GM21367 (cell line): Measurements from ENCODE around the gene CLDN4.
"Not testable (repeated sequence)": the region's sequence is repeated elsewhere in the genome, so short reads cannot be mapped to it uniquely, and the experiment has no call there.

Source experiments
- ATAC-seq: cut with Tn5 transposase; IDR thresholded peaks from one replicate; pipeline ENCODE4 v1.9.1; 2021; ENCODE audit not compliant: unreplicated experiment

The CLDN4 gene

DNA sequence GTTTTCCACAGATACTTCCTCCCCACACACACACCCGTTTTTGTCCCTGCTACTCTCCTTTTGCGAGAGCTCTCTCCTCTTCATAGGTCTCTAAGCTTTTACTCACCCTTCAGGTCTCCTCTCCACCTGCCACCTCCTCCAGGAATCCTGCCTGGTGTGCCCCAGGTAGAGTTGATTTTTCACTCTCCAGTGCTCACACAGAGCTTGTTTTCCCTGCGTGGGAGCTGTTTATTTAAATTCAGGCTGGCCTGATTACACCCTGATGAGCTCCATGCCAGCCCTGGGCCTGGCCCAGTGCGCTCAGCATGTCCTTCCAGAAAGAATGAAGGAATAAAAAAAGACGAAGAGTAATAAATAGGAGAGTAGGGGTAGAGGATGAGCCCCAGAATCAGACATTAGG, 7.5 kb upstream of the CLDN4 start:
- no peak for ATAC-seq

DNA sequence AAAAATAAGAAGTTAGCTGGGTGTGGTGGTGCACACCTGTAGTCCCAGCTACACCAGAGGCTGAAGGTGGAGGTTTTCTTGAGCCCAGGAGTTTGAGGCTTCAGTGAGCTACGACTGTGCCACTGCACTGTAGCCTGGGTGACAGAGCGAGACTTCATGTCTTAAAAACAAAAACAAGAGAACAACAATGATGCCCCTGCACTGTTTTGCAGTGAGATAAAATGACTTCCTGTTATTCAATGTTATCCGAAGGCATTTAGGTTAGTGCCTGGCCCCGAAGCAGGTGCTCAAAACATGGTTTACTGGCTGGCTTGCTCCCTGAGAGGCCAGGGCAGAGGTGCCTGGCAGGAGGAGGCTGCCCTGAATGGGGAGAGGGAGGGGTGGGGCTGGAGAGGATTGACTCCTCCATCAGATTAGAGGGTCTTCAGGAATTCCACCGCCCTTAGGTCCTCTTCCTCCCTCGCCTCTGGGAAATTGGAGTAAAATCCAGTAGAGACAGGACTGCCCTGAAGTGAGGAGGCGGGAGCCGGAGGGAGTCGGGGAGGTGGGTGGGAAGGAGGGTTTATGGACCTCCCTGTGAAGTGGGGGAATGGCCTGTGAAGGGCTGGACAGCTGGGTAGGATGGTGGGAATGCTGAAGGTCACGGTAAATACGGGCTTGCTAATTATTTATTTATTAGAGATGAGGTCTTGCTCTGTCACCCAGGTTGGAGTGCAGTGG, 6.8 kb upstream of the CLDN4 start:
- no peak for ATAC-seq

DNA sequence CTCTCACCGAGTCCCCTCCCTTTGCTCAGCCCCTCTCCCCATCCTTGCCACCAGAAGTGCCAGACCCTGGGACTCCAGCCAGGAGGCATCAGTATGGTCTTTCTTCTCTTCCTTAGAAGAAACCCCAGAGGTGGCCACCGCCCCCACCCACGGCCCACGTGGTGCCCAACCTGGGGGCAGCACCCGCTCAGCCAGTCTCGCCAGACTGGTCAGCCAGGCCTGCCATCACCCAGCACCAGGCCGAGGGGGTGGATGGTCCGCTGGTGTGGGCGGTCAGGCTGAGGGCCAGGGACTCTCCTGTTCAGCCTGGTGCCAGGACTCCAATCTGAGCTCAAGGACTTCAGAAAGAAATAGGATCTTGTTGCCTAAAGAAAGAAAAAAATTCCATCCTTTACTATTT, 5.8 kb upstream of the CLDN4 start:
- ATAC-seq, result no peak

DNA sequence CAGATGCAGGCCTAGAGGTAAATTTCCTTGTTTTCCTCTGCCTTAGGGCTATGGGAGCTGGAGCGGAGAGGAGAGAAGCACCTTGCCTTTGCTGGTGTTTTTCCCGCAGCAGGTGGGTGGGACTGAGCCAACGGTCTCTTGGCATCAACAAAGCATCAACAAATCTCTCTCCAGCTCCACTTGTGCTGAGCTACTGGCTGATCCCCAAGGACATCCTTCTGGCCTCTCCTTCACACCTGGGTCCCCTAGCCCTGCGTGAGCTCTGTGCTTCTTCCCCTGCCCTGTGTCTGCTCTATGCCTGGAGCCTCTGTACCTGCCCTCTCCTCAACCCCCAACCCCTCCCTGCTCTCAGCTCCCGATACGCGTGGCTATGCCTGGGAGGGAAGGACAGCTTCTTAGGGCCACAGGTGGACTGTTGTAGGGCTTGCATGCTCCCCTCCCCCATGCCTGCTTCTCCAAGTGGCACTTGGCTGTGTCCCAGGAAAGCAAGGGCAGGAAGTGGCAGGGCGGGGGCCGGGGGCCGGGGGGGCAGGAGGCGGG, 3.2 kb upstream of the CLDN4 start:
- no peak for ATAC-seq

DNA sequence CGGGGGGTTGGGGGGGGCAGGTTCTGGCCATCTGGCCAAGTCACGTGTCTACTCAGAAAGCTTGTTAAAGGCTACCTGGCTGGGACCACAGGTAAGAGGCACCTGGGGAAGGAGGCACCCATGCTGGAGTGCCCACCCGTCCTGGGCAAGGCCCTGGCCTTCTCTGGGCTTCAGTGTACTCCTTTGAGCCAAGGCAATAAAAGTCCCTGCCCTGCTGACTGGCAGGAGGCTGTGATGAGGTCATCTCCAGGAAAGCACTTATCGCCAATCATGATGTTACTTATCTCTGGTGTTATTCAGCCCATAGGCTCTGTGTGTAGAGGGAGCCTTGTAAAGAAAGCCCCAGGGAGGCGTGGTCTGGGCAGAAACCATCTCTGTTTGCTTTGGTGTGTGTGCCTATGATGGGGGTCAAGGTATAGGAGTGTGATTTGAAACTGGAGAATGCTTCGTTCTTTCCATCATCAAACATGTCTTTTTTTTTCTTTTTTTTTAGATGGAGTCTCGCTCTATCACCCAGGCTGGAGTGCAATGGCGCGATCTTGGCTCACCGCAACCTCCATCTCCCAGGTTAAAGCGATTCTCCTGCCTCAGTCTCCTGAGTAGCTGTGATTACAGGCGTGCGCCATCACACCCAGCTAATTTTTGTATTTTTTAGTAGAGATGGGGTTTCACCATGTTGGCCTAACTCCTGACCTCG, 2.5 kb upstream of the CLDN4 start:
- no peak for ATAC-seq

DNA sequence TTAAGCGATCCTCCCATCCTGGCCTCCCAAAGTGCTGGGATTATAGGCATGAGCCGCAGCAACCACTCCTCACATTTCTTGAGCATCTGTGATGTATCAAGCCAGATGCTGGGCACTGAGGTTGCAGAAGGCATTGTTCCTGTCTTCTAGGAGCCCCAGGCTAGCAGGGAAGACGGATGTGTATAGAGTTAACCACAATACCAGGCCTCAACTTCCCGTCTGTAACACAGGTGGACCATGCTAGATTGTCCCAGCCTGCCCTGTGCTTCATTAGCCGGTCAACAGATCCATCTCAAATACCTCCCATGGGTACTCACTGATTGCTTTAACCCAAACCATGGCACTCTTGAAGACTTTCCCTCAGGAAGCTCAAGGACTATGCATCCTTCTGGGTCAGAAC, 1.8 kb upstream of the CLDN4 start:
- no peak for ATAC-seq

DNA sequence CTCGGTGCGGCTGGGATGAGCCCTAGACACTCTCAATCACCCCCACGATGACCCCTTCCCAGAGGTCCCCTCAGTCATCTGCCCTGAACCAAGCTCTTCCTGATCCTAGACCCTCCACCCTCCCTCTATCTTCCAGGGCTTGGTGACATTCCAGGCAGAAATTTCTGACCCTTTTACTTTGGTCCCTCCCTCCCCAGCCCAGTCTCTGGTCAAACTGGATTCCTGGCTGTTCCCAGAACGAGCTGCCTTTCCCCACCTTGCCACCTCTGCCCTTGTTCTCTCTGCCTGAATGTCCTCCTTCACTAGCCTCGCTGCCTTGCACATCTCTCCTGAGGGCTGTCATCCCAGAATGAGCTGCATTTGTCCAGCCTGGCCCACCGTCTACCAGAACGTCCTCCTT, 1.3 kb upstream of the CLDN4 start:
- no peak for ATAC-seq

DNA sequence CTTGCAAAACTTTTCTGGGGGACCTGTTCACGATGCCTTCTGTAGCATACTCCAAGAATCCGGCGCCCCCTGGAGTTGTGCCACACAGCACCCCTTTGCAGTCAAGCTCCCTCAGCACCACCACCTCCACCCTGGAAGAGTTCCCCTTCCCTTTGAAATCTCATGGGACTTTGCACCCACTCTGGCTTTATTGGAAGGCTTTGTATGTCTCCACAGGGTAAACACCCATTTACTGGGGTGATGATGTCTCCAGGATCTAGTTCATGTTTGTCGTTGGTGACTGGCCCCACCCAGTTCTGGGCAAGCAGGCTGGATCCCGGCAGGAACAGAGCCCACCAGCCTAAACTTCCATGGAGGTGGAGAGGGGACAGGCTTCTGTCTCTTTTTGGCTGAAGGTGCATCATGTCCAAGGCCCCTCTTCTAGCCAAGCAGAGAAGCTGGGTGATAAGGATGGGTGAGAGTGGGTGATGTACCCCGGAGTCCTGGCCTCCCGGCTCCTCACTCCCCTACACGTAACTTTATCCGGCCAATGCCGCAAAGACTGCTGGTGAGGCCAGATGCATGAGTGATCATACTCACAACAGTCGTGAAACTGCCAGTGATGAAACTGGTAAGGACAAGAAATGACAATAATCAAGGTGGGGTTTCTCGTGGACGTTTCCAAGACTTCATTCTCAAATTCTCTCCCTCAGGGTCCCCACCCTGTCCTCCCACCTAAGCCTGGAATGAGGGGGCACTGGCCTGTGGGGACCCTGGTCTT, 695 bp upstream of the CLDN4 start:
- no peak for ATAC-seq

DNA sequence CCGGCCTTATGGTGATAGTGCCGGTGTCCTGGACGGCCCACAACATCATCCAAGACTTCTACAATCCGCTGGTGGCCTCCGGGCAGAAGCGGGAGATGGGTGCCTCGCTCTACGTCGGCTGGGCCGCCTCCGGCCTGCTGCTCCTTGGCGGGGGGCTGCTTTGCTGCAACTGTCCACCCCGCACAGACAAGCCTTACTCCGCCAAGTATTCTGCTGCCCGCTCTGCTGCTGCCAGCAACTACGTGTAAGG, 713 bp downstream of the CLDN4 start:
- no peak for ATAC-seq

DNA sequence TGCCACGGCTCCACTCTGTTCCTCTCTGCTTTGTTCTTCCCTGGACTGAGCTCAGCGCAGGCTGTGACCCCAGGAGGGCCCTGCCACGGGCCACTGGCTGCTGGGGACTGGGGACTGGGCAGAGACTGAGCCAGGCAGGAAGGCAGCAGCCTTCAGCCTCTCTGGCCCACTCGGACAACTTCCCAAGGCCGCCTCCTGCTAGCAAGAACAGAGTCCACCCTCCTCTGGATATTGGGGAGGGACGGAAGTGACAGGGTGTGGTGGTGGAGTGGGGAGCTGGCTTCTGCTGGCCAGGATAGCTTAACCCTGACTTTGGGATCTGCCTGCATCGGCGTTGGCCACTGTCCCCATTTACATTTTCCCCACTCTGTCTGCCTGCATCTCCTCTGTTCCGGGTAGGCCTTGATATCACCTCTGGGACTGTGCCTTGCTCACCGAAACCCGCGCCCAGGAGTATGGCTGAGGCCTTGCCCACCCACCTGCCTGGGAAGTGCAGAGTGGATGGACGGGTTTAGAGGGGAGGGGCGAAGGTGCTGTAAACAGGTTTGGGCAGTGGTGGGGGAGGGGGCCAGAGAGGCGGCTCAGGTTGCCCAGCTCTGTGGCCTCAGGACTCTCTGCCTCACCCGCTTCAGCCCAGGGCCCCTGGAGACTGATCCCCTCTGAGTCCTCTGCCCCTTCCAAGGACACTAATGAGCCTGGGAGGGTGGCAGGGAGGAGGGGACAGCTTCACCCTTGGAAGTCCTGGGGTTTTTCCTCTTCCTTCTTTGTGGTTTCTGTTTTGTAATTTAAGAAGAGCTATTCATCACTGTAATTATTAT, 1.2 kb downstream of the CLDN4 start:
- no peak for ATAC-seq

DNA sequence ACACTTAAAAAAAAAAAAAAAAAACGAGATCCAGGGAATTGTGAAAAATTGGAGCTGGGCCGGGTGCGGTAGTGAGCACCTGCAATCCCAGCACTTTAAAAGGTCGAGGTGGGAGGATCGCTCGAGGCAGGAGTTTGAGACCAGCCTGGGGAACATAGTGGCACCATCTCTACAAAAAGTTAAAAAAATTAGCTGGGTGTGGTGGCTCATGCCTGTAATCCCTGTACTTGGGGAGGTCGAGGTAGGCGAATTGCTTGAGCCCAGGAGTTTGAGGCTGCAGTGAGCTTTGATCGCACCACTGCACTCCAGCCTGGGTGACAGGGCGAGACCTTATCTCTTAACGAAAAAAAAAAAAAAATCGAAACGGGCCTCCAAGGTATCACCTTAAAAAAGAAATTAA, 2.0 kb downstream of the CLDN4 start:
- ATAC-seq, result no peak

DNA sequence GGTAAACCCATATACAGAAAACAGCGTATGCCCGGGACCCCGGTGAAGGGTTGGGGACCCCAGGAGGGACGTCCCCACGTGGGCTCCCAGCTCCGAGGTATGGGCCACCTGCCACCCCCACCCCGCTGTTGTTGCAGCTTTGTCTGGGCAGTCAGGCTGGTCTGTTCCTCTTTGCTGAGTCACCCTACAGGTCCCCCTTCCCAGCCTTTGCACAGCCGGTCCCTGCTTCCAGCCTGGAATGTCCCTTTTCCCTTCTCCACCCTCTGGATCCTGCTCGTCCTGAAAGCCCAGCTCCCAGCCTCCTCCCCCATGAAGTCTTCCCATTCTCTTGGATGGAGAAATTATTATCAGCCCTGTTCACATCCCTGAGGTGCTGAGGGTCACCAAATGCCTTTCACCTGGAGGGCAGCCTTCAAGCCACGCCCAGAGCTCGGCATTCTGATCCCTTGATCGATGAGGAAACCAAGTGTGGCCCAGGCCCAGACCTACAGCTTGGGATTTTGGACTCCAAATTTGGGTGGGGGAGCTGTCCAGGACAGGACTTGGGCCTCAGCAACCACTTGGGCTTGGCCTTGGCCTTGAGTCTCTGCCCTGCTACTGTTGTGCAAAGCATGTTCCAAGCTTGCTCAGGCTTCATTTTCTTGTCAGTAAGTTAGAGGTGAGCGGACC, 2.6 kb downstream of the CLDN4 start:
- no peak for ATAC-seq

DNA sequence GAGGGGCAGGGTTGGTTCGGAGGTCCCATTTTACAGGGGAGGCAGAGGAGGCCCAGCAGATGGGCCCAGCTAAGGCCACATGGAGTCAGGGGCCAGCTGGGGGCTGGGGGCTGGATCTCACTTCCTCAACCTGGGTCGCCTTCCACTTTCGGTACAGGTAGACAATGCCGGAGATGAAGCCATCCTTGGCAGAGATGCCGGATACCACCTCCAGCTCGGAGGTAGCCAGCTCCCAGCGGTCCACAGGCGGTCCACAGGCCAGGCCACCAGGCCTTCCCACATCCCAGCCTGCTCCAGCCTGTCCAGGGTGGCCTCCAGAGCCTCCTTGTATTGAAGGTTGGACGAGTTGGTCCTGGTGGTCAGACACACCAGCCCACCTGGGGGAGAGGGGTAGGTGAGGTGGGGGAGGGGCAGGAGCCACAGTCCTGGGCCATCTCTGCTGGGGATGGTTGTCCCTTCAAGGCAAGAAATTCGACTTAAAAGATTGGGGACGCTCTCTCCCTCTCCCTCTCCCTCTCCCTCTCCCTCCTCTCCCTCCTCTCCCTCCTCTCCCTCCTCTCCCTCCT, 3.9 kb downstream of the CLDN4 start:
- no peak for ATAC-seq

DNA sequence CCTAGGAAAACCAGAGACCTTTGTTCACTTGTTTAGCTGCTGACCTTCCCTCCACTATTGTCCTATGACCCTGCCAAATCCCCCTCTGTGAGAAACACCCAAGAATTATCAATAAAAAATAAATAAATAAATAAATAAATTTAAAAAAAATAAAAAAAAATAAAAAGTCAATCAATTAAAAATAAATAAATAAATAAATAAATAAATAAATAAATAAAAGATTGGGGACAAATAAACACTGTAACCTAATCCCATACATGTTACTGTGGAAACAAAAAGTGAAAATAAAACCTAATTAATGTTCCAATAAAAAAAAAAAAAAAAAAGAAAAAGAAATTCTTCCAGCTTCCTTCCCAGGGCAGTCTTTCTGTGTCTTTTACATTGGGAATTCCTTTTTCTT, 6.4 kb downstream of the CLDN4 start:
- ATAC-seq, result not testable (repeated sequence)

DNA sequence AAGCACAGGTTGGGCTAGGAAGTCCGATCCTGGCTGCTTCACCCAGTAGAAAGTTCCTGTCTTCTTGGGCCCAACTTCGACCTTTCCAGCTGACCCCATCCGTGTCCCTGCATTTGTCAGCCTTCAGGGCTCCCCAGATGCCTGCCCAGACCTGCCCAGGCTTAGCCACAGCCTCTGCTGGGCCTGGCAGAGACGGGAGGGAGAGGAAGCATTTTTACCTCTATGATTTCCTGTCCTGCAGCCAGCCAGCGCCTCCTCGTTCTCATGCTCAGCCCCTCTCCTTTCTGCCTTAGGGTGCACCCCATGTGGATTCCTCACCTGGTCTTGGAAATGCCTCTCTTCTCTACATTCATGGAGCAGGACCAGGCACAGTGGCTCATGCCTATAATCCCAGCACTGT, 7.8 kb downstream of the CLDN4 start:
- no peak for ATAC-seq

DNA sequence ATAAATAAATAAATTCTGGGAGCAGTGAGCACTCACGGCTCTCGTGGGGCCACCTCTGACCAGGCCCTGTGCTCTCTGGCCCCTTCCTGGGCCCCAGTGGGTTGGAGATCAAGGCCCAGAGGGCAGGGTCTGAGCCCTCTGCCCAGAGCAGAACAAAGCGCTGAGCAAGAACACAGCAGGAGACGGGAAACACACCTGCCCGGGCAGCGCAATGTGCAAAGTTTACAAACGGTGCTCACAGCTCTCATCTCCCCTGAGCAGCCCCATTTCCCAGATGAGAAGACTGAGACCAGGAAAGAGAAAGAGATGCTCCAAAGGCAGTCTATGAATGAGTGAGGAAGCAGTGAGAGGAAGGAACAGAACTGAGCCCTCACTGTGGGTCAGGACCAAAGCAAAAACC, 8.5 kb downstream of the CLDN4 start:
- no peak for ATAC-seq

DNA sequence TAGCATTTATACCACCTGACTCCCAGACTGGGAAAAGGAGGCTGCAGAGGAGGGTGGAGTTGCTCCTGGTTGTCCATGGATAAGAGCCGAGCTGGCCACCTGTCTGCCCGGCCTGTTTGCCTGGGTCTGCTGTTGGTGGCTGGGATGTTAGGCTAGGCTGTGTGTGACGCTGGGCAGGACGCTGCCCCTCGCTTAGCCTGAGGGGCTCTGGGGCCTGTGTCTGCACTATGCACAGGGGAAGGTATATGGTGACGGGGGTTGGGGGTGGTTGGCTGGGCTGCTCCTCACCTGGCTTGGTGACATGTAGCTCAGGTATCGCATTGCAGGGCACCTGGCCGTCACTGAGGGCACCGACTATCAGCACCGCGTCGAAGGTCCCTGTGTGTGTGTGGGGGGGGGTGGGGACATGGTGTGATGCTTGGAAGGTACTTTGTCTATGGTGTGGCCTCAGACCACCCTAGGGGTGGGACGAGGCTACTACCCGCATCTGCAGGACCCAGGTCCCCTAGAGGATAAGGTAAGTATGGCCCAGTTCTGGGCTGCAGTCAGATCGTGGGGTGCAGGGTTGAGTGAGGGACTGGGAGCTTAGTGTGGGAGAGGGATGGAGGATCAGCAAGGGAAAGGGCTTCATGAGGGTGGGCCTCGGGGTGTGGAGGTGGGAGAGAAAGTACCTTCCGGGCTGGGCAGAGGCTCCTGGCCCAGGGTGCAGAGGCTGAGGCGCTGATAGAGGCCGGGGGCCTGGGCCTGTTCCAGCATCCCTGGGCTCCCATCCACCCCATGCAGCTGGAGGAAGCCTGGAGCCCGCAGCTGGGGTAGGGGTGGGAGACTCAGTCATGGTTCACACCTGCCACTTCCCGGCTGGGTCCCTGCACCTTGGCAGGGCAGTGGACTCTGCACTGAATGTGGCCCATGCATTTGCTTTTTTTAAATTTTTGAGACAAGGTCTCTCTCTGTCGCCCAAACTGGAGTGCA, 9.2 kb downstream of the CLDN4 start:
- ATAC-seq, result no peak

DNA sequence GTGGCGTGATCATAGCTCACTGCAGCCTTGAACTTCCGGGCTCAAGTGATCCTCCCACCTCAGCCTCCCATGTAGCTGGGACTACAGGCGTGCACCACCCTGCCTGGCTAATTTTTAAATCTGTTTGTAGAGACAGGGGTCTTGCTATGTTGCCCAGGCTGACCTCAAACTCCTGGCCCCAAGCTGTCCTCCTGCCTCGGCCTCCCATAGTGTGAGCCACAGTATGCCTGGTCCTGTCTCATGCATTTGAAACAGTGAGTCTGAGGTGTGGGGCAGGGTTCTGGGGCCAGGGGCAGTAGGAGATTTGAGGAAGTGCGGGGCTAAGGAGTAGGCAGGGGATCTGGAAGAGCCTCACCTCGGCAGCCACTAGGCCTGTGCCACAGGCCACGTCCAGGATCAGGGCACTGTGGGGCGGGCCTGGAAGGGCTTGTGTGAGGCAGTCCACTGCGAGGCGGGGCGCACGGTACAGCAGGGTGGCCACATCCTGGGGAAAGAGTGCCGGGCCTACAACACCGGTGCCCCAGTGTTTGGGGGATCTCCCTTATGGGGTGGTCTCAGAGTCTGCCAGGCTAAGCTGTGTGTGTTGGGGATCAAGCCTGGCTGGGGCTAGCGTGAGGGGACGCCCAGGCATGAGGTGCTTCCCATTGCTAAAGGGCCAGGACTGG, 10.1 kb downstream of the CLDN4 start:
- ATAC-seq, result no peak

DNA sequence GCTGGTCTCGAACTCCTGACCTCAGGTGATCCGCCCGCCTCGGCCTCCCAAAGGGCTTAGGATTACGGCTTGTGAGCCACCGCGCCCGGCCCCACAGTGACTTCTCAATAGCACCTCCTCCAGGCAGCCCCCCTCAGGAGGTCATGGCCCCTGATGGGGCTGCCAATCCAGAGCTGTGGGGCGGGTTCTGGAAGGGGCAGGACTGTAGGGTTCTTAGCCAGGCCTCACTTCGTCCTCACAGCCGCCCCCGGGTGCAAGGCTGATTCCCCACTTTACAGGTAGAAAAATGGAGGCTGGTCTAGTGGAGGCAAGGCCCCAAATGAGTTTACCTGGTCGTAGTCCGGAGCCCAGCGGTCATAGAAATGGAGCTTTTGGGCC, 10.9 kb downstream of the CLDN4 start:
- ATAC-seq, result no peak
